GM21515 (cell line): Measurements from ENCODE around the gene TCOF1.

Experiments
- ATAC-seq: cut with Tn5 transposase; IDR thresholded peaks from one replicate; pipeline ENCODE4 v1.9.1; 2021; ENCODE audit not compliant: unreplicated experiment

TCOF1 gene

DNA sequence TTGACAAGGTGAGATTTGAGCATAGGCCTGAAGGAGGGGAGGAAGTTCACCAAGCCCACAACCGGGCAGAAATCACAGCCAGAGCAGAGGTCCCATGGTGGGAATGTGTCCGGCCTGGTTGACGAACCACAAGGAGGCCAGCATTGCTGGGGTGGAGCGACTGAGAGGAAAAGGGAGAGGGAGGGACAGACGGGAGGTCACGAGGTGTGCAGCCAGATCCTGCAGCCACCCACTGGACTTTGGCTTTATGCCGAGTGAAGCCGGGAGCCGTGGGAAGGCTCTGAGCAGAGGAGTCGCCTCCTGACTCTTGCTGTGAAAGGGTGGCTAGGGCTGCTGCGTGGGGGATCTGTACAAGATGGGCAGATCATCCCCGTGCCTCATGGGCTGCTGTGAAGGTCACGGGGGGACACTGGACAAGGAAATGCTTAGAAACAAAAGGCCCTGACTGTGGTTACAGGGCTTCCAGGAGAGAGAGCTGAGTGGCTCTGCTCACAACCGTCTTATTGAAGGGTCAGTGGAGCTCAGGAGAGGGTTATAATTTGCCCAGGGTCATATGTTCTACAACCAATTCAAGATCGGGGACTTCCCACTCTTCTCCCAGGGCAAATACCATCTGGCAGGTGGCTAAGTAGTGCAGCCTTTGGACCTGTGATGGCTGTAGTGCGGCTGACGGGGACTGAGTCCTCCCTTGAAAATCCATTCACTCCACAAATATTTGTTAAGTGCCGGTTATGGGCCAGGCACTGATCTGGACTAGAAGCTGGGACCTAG, 70.8 kb downstream of the TCOF1 start:
- ATAC-seq = no peak

DNA sequence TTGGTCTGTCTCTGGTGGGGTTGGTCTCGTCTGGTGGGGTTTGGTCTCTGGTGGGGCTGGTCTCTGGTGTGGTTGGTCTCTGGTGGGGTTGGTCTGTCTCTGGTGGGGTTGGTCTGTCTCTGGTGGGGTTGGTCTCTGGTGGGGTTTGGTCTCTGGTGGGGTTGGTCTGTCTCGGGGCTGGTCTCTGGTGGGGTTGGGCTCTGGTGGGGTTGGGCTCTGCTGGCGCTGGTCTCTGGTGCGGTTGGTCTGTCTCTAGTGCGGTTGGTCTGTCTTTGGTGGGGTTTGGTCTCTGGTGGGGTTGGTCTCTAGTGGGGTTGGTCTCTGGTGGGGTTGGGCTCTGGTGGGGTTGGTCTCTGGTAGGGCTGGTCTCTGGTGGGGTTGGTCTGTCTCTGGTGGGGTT, 71.5 kb downstream of the TCOF1 start:
- no peak for ATAC-seq

DNA sequence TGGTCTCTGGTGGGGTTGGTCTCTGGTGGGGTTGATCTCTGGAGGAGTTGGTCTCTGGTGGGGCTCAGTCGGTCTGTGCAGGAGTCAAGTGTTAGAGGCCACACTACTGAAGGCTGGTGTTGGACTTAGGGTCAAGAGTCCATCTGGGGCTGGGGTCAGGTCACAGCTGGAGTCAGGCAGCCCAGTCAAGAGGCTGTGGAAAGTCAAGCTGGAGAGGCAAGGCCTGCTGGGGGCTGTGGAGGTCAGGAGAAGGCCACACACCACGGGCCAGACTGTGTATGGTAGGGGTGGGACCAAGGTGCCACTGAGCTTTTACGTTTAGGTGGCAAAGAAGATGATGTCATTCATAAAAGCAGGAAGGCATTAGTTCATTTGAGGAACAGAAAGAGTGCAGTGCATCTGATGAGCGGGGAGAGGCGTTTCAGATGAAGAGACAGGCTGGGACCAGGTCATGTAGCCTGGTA, 71.9 kb downstream of the TCOF1 start:
- ATAC-seq = no peak

DNA sequence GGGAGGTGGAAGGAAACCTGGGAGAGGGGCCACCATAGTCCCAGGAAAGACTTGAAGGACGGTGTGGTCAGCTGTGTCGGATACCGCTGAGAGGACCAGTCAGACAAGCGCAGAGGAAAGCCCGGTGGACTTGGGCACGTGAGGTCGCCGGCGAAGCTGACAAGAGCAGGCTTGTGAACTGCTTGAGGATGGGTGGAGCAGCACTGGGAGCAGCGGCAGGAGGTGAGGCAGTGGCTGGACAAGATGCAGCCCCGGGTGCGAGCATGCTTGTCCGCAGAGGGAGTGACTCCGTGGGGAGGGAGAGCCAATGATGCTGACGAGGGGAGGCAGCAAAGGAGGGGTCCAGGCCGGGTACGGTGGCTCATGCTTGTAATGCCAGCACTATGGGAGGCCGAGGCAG, 73.6 kb downstream of the TCOF1 start:
- no peak for ATAC-seq

DNA sequence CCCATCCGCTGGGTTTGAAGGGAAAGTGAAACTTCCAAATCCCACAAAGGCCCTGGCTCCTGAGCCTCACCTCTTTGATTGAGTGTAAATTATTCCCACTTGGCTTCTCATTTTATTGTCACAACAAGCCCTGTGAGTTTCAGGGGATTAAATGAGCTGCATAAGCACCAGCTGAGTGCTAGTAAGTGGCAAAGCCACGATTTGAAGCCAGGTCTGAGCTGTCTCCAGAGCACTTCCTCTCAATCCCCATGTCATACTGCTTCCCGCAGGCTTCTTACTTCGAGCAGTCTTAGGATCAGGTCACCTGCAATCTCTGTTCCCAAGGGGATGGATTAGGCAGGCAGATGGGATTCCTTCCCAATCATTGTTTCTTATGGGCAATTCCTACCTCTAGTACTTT, 74.1 kb downstream of the TCOF1 start:
- no peak for ATAC-seq

DNA sequence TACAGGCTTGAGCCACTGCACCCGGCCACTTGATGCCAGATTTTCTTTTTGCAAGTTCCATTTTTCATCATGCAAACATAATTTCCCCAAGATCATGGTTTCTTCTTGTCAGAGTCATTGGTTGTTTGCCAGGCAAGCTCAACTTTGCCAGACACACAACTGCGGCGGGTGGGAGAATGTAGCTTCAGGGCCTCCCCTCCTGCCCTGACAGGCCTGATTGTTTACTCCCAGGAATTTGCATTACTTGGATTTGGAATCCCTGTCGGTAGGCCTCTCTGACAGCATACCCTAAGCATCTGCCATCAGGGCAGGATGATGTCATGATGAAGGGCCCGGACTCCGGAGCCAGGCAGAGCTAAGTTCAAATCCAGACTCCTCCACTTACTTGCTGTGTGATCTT, 77.0 kb downstream of the TCOF1 start:
- ATAC-seq = no peak

DNA sequence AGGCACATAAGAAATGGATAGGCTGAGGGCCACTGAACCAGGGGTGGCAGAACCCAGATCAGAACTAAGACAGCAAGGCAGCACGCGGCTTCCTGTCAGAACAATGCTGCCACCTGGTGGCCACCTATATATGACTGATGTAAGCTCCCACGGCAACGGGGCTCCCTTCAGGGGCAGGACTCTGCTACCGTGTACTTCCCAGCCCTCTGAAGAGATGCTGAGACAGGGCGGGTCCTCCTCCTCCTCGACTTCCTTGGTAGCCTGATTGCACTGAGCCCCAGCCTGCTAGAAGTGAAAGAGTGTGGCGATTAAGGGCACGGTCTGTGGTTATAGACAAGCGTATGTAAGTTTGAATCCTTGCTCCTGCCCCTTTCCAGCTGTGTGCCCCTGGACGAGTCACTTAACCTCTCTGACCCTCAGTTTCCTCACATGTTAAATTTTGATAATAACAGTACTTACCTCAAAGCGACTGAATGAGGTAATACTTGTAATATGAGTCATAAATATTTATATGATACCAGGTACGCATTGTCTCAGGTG, 78.7 kb downstream of the TCOF1 start:
- ATAC-seq = peak; percentile 86

DNA sequence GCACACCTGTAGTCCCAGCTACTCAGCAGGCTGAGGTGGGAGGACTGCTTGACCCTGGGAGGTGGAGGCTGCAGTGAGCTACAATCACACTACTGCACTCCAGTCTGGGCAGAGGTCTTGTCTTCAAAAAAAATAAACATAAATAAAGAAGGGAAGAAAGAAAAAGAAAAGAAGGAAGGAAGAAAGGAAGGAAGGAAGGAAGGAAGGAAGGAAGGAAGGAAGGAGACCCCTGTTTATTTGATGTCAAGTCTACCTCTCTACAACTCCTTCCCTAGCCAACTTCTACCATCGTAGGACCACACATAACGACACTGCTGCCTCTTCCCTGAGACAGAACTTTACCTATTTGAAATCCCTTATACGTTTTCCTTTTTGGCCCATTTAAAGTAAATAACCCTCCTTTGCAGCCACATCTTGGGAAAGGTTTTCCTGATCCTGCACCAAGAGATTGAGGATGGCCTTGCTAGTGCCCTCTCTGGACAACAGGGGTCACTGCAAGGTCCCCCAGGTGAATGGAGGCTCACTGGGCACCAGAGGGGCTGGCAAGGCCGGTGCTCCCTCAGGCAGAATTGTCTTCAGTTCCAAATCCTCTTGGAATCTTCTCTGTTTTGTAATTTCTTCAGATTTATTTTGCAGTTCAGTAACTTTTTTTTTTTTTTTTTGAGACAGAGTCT, 81.5 kb downstream of the TCOF1 start:
- no peak for ATAC-seq

DNA sequence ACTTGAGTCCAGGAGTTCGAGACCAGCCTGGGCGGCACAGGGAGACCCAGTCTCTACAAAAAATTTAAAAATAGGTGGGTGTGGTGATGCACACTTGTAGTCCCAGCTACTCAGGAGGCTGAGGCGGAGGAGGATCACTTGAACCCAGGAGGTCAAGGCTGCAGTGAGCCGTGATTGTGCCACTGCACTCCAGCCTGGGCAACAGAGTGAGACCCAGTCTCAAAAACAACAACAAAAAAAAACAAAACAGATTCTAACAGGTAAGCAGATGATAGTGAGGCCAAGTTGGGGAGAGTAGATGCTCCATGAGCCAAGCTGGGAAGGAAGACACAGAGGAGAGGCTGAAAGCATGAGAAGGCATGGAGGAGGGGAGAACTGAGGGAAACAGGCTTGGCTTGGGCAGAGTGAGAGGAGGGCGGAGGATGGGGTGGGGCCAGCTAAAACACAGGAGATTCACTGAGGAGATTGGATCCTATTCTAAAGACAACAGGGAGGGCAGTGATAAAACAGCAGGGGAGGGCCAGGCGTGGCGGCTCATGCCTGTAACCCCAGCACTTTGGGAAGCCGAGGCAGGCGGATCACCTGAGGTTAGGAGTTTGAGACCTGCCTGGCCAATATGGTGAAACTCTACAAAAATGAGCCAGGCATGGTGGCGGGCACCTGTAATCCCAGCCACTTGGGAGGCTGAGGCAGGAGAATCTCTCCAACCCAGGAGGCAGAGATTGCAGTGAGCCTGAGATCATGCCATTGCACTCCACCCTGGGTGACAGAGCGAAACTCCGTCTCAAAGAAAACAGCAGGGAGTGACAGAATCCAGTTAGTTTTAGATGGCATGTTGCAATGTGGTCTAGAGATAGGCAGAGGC, 83.7 kb downstream of the TCOF1 start:
- ATAC-seq = no peak

DNA sequence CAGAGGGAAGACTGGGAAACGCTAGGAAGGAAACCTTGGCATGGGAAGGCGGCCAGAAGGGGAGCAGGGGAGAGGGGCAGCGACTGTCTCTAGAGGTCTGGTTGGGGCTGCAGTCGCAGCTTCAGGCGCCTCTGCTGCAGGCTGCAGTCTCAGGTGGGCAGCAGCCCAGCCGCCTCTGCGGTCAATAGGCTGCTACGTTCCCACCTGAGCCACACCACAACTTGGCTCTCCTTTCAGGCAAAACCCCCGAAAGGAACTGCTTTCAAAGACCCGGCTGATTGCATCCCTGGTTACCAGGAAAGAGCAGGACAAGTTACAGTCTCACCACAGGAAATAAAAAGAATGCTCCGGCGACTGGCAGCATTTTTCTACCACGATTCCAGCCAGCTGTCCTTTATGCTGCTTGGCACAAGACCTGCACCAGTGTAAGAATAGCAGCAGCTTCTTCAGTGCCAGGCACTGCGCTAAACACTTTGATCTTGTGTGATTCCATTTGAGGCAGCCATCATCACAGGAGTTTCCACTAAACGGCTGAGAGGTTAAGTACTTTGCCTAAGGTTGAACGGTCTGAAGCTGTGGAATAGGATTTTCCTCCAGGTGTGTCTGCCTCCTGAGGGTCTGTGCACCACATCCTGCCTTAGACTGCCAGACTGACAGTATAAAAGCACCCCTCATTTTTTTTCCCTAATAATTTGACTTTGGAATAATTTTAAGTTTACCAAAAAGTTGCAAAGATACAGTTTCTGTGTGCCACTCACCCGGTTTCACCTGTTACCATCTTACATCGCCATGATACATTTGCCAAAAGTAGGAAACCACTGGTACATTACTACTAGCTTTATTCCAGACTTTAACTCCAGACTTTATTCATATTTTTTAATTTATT, 84.6 kb downstream of the TCOF1 start:
- no peak for ATAC-seq

DNA sequence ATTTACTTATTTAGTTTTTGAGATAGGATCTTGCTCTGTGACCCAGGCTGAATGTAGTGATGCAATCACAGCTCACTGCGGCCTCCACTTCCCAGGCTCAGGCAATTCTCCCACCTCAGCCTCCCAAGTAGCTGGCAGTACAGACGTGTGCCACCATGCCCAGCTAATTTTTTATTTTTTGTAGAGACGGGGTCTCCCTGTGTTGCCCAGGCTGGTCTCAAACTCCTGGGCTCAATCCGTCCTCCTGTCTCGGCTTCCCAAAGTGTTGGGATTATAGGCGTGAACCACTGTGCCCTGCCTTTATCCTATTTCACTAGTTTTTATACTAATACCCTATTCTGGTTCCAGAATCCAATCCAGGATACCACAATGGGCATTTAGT, 85.2 kb downstream of the TCOF1 start:
- ATAC-seq = no peak

DNA sequence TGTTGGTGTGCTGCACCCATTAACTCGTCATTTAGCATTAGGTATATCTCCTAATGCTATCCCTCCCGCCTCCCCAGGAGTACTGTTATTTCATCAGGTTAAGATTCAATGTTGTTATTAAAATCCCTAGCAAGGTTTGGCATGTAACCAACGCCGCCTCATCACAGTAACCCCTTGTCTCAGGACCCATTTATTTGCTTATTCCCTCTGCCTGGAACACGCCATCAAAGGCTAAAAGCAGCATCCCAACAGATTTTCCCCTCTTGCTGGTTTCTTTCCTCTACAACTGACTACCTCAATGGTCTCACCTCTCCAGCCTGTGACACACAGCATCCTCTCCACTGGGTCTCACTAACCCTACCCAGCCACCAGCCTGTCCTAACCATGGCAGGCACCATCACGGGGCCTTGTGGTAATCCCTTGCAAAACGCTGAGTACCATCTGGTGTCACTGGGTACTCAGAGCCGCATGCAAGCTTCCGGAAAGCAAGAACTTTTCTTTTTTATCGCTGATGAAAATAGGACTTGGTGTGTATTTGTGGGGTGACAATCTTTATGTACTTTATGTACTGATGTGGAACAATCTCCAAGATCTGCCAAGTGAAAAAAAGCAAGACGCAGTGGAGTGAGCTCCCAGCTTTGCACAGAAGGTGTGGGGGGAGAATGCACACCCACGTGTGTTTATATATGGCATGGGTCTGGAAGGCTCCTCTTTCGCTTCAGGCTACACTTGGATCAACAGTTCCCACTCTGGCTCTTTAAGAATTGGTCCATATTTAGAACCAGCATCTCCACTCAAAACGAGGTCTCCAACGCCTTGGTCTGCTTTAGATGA, 86.0 kb downstream of the TCOF1 start:
- no peak for ATAC-seq

DNA sequence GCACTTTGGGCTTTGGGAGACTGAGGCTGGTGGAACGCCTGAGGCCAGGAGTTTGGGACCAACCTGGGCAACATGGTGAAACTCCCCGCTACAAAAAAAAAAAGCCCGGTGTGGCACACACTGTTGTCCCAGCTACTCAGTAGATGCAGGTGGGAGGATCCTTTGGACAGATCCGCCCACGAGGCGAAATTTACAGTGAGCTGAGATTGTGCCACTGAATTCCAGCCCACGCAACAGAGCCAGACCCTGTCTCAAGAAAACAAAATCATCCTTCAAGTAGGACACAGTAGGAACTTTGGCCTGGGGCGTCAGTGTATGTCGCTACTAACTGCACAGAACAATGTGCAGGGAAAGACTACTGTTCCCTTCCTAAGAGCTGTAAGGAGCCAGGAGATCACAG, 87.3 kb downstream of the TCOF1 start:
- ATAC-seq = no peak

DNA sequence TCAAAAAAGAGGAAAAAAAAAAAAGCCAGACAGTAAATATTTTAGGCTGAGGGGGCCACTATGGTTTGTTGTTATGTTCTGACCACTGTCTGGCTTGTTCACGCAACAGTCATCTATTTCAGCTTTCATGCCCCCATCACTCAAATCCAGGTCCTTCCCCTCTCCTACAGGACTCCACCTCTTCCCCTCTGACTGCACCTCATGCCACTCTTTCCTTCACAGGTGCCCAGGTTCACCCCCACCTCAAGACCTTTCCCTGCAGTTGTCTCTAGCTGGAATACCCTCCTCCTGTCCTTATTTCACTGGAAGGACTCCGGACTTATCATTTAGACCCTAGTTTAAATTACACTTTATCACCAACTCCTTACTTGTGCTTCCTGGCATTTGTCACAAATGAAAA, 88.6 kb downstream of the TCOF1 start:
- no peak for ATAC-seq

DNA sequence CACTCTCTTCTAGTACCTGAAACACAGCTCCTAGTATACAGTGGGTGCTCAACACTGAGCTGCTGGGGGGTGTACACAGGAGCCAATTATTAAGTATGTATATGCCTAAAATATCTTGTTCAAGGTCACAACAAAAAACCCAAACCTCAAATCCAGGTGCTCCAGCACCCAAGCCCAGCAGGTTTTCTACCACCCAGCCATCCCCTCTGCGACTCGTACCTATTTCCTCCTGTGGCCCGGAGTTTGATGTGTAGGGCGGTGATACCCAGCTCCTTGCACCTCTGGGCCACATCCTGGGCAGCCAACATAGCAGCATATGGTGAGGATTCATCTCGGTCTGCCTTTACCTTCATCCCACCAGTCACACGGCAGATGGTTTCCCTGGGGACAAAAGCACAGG, 89.1 kb downstream of the TCOF1 start:
- no peak for ATAC-seq

DNA sequence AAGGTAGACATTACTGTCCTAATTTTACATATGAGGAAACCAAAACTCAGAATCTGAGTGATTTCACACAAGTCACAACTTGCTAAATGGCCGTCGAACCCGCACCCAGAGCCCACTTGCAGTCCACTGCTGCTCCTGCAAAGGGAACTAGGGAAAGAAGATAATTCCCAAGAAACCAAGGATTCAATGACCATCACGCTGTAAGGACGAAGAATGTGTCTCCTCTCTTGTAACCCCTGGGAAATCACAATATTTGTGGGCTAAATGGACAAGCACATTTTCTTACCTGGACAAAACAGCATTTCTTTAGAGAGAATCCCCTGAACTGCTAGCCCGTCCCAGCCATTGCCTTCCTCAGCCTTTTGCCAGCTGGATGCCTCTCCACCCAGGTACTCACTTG, 89.7 kb downstream of the TCOF1 start:
- ATAC-seq = no peak

DNA sequence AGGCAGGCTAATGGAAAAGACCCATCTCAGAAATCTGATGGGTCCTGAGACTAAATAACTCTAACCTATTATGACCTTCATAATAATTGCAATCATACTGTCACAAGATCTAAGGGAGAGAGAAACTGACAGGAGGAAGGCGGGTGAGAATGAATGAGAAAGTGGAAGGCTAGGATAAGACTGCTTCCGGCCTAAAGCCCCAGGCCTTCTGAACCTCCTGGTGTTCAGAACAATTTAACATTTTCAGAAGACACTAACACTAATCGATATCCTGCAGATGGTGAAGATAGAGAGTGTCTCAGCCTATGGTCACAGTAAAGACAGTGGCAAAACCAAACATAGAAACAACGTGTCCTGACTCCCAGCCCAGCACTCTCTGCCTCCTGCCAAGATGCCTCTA, 90.8 kb downstream of the TCOF1 start:
- no peak for ATAC-seq

DNA sequence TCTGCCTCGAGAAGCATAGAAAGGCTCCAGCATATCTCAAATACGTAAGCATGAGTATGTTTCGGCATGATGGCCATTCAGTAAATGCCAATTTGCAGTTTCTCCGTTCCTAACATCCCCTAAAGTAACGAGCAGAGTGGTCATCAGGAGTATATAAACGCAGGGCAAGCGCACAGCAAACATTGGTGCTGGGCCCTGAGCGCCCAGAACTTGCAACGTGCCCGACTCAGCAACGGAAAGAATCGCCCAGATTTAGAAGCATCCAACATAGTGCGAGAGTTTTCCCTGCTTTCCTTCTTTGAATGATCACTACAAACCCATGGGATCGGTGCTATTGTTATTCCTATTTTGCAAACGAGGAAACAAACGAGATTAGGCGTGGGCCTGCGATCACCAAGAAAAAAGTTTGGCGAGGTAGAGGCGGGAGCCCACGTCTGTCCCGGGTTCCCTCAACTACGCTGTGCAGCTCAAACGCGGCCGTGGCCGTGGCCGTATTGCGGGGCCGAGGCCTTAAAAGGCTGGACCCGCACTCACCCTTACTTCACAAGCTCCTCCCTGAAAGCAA, 91.5 kb downstream of the TCOF1 start:
- ATAC-seq = peak; percentile 32
